Lower lobe of right lung (tissue), 2 donors: ENCODE results near the gene HS1BP3. TPM values are rescaled to one million over a fixed set of nuclear protein-coding genes. Genes with fewer than 3 reads are reported as not detected.

Experiments
- ATAC-seq, 2 donors: fragments of 200-7000 bp; cut with Tn5 transposase; one replicate each; pipeline ENCODE4 v1.9.1; 2020 to 2022; ENCODE audit warnings: mild to moderate bottlenecking in 2 of 2, moderate library complexity in 2 of 2
- DNase-seq: peaks from one replicate; pipeline ENCODE4 v3.0.0-alpha.2; 2020
- H3K27ac ChIP-seq: fragments of 200-600 bp; one replicate; pipeline ENCODE4 v1.8.0; 2022
- H3K27me3 ChIP-seq: fragments of 200-600 bp; one replicate; pipeline ENCODE4 v1.8.0; 2022; ENCODE audit warnings: low read depth
- H3K36me3 ChIP-seq: fragments of 200-600 bp; one replicate; pipeline ENCODE4 v1.8.0; 2022; ENCODE audit warnings: mild to moderate bottlenecking
- H3K4me1 ChIP-seq: fragments of 200-600 bp; one replicate; pipeline ENCODE4 v1.8.0; 2022
- H3K4me3 ChIP-seq: fragments of 200-600 bp; one replicate; pipeline ENCODE4 v1.8.0; 2022; ENCODE audit warnings: mild to moderate bottlenecking
- H3K9me3 ChIP-seq: fragments of 200-600 bp; one replicate; pipeline ENCODE4 v1.8.0; 2022
- intact Hi-C: fragments of 100-400 bp; cut with DNase I; formaldehyde crosslinking; loops from one replicate; pipeline ENCODE4 v1.11.0; 2022
- total RNA-seq: library from RNA; stranded (reverse); fragmentation: NEBNext Ultra II Directional; extraction: Animal tissue kit (Norgen Biotek cat#: 25700); gene quantifications from one replicate; pipeline ENCODE4 v1.2.1, GENCODE V29; 2021
- TF ChIP-seq, protein P1 (sequence below): fragments of 200-600 bp; IDR thresholded peaks from one replicate; pipeline ENCODE4 v1.8.0; 2022; ENCODE audit warnings: antibody characterized with exemption, mild to moderate bottlenecking
- donor health status: DM: no; HTN: yes; CAD: no; lungs with severe emphysema.

Gene HS1BP3
- total RNA-seq, 1 donor from 2014 or later = 39.9 TPM

DNA sequence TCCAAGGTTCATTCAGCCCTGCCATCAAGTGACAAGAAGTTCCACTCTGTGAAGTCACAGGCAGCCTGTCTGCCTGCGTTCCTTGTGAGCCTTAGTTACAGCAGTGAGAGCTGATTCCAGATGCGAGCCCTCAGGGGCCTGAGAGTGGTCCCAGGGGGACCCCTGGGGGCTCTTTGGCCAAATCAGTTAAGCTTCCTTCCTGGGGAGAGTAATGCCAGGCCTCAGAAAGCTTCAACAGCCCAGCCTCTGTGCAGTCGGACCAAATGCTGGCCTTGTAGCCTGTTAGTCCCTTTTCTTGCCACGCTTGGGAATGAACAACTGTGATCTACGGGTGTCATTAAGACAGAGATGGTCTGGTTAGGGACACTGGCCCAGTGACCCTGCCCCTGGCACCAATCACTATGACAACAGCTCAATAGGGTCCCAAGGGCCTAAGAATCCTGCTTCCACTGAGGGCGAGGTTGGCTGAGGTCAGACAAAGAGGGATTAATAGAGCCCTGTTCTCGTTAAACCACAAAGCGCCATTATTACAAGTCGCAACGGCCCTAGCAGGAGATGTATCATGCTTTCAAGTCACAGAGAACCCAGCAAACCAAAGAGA is 50.9 kb downstream of the HS1BP3 start:
- no peak overlapping the region for H3K4me3 ChIP-seq
- no peaks in the 10 kb centered on the region for H3K27me3 ChIP-seq
- DNase-seq (no peak), ATAC-seq (no peak)
- peak overlapping the region; percentile 51 for H3K27ac ChIP-seq
- H3K9me3 ChIP-seq = no peaks in the 10 kb centered on the region
- intact Hi-C loops = no loop called here
- TF ChIP-seq, protein P1, sequence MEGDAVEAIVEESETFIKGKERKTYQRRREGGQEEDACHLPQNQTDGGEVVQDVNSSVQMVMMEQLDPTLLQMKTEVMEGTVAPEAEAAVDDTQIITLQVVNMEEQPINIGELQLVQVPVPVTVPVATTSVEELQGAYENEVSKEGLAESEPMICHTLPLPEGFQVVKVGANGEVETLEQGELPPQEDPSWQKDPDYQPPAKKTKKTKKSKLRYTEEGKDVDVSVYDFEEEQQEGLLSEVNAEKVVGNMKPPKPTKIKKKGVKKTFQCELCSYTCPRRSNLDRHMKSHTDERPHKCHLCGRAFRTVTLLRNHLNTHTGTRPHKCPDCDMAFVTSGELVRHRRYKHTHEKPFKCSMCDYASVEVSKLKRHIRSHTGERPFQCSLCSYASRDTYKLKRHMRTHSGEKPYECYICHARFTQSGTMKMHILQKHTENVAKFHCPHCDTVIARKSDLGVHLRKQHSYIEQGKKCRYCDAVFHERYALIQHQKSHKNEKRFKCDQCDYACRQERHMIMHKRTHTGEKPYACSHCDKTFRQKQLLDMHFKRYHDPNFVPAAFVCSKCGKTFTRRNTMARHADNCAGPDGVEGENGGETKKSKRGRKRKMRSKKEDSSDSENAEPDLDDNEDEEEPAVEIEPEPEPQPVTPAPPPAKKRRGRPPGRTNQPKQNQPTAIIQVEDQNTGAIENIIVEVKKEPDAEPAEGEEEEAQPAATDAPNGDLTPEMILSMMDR = no peak
- peaks cover 67% of the 10 kb centered on the region for H3K4me1 ChIP-seq
- H3K36me3 ChIP-seq = no peaks in the 10 kb centered on the region

DNA sequence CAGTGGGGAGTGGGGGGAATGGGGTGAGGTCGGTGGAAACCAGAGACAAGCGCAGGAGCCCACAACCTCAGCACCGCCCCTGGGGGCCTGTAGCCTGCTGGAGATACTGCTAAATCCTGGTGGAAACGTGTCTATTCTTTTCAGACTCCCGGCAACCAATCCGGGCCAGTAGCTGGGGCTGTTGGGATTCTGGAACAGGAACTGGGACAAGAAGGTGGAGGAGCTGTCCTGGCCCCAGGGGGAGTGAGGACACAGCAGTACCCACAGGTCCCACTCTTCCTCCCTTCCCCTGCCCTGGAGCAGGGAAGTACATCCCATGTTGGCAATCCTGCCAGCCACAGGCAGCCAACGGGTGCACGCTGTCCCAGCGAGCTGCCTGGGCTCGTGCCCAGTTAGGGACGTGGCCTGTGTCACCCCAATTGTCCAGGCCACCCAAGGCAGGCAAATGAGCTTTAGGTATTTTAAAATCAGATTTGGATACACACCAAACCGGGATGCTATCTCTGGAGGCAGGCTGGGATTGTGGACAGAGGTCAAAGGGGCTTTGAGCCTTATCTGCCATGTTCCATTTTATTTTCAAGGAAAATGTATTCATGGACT is 51.8 kb downstream of the HS1BP3 start:
- TF ChIP-seq, protein P1 = no peak
- Histone ChIP-seq H3K9me3 (no peaks in the 10 kb centered on the region), H3K4me3 (no peak overlapping the region), H3K27me3 (no peaks in the 10 kb centered on the region), H3K36me3 (no peaks in the 10 kb centered on the region), H3K4me1 (peaks cover 68% of the 10 kb centered on the region), H3K27ac (peak overlapping the region; percentile 62)
- peak; percentile 53 for DNase-seq
- peak; percentile 23 to 50 for ATAC-seq
- intact Hi-C loops = no loop called here

DNA sequence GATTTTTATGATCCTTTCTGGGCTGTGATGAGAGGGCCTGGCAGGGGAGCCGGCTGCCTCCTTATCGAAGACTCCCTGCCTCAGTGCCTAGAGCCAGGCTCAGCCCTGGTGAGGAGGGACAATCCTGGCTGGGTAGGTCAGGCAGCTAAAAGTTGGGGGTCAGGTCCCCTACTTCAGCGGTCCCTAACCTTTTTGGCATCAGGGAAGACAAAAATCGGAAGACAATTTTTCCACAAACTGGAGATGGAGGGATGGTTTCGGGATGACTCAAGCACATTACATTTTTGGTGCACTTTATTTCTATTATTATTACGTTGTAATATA is 53.1 kb downstream of the HS1BP3 start:
- ATAC-seq = no peak
- no peak for DNase-seq
- intact Hi-C loops = no loop called here
- H3K36me3 ChIP-seq = no peaks in the 10 kb centered on the region
- H3K4me3 ChIP-seq = no peak overlapping the region
- TF ChIP-seq, protein P1 = no peak
- H3K27ac ChIP-seq = peak overlapping the region; percentile 83
- H3K9me3 ChIP-seq = no peaks in the 10 kb centered on the region
- H3K27me3 ChIP-seq = no peaks in the 10 kb centered on the region
- peaks cover 80% of the 10 kb centered on the region for H3K4me1 ChIP-seq

DNA sequence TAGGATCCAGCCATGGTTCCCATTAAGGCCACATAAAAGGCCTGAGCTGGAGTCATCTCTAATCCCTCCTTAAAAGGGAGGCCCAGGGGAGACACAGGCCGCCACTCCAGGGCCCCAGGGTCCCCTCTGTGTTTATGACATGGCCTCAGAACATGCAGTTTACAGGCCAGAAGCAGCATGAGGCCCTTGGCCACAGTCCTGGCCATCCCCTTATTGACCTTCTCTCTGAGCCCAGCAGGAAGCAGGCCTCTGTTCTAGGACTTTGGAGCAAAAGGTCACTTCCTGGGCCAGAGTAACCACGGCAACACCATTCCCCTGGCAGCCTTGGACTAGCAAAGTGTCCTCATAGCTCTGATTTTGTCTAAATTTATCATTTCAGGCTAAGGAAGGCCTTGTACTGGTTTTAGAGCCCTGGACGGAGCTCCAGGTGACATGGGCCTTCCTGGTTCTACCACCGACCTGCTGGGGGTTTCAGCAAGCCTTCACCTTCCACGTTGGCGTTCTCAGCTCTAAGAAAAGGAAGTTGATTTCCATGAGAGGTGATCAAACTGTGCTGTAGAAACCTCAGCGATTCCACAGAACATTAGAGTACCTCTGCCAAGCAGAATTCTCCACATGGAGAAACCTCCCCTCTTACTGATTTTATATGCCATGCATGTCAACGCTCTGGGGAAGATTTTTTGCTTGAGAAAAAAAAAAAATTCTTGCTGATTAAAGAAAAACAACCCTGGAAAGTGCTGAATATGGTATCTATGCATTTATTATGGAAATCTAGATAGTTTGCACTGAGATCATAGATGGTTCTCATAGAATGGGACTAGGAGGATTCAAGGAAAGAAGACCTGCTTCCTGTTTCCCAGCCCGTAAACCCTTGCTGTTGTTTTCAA is 53.7 kb downstream of the HS1BP3 start:
- TF ChIP-seq, protein P1 = no peak
- peak overlapping the region; percentile 83 for H3K27ac ChIP-seq
- DNase-seq (peak; percentile 67), ATAC-seq (peak; percentile 54 to 69)
- H3K36me3 ChIP-seq = no peaks in the 10 kb centered on the region
- no peak overlapping the region for H3K4me3 ChIP-seq
- intact Hi-C loops = no loop called here
- no peaks in the 10 kb centered on the region for H3K27me3 ChIP-seq
- H3K4me1 ChIP-seq = peaks cover 85% of the 10 kb centered on the region
- H3K9me3 ChIP-seq = no peaks in the 10 kb centered on the region

DNA sequence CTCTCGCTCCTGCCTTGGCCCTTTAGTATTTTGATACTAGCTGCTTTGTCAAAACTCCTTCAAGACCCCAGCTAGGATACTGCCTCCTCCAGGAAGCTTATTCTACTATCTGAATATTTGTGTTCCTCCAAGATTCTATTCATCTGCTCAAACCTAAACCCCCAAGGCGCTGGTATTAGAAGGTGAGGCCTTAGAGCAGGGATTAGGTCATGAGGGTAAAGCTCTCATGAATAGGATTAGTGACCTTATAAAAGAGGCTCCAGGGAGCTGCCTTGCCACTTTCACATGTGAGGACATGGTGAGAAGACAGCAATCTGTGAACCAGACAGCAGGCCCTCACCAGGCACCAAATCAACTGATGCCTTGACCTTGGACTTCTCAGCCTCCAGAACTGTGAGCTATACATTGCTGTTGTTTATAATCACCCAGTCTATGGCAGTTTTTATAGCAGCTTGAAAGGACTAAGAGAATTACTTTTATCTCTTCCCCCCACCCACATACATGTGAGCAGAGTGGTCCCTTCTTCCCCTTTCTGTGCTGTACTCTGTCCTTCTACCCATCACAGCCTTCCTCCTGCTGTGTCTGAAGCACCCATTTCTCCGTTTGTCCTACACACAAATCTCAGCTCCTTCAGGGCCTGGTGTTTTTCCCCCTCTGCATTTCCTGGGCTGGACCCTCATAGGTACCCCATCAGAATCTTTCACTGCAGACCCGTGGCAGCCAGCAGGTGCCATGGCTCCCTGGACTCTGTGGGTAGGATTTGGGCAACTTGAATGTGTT is 54.5 kb downstream of the HS1BP3 start:
- H3K4me3 ChIP-seq = no peak overlapping the region
- DNase-seq (no peak), ATAC-seq (no peak)
- H3K36me3 ChIP-seq = no peaks in the 10 kb centered on the region
- H3K9me3 ChIP-seq = no peaks in the 10 kb centered on the region
- H3K4me1 ChIP-seq = peaks cover 92% of the 10 kb centered on the region
- peak overlapping the region; percentile 83 for H3K27ac ChIP-seq
- TF ChIP-seq, protein P1 = no peak
- H3K27me3 ChIP-seq = no peaks in the 10 kb centered on the region
- intact Hi-C loops = no loop called here
